GM23338 (cell line): ENCODE data around the gene GLI3. TPM values are rescaled to one million over a fixed set of nuclear protein-coding genes. Genes with fewer than 3 reads are reported as not detected.

Experiments used
- ATAC-seq: fragments of 200-7000 bp; cut with Tn5 transposase; 3 replicates; pipeline ENCODE4 v1.9.1; 2020
- DNase-seq: peaks from one replicate; pipeline ENCODE4 v3.0.0-alpha.2; 2015; ENCODE audit warnings: low spot score
- H2AFZ ChIP-seq: fragments of 200-600 bp; sonication (generic); 2 replicates; pipeline ENCODE4 v1.8.0; 2016; ENCODE audit warnings: antibody characterized with exemption, mild to moderate bottlenecking, moderate library complexity
- H3F3A ChIP-seq: fragments of 200-600 bp; sonication (generic); replicated peaks from 2 replicates; pipeline ENCODE4 v1.8.0; 2017; ENCODE audit warnings: antibody characterized with exemption, mixed run types, low read depth
- H3K27ac ChIP-seq: fragments of 200-600 bp; sonication (generic); 2 replicates; pipeline ENCODE4 v1.6.1; 2016; ENCODE audit warnings: low read depth
- H3K27me3 ChIP-seq: fragments of 200-600 bp; sonication (generic); 2 replicates; pipeline ENCODE4 v1.8.0; 2016; ENCODE audit warnings: mild to moderate bottlenecking, mixed run types, moderate library complexity; ENCODE audit not compliant: insufficient read depth
- H3K36me3 ChIP-seq: fragments of 200-600 bp; sonication (generic); 2 replicates; pipeline ENCODE4 v1.8.0; 2016; ENCODE audit warnings: mild to moderate bottlenecking; ENCODE audit not compliant: insufficient read depth
- H3K4me1 ChIP-seq: fragments of 200-600 bp; sonication (generic); 2 replicates; pipeline ENCODE4 v1.8.0; 2016; ENCODE audit warnings: mild to moderate bottlenecking, moderate library complexity; ENCODE audit not compliant: insufficient read depth
- H3K4me2 ChIP-seq: fragments of 200-600 bp; sonication (generic); 2 replicates; pipeline ENCODE4 v1.7.1; 2017; ENCODE audit warnings: mixed run types
- H3K4me3 ChIP-seq: fragments of 200-600 bp; sonication (generic); 2 replicates; pipeline ENCODE4 v1.6.1; 2016; ENCODE audit warnings: mixed run types
- H3K79me2 ChIP-seq: fragments of 200-600 bp; sonication (generic); replicated peaks from 2 replicates; pipeline ENCODE4 v1.8.0; 2017; ENCODE audit warnings: mild to moderate bottlenecking; ENCODE audit not compliant: insufficient read depth
- H3K9me2 ChIP-seq: fragments of 200-600 bp; sonication (generic); 2 replicates; pipeline ENCODE4 v1.8.0; 2017; ENCODE audit not compliant: insufficient read depth
- H4K20me1 ChIP-seq: fragments of 200-600 bp; sonication (generic); replicated peaks from 2 replicates; pipeline ENCODE4 v1.8.0; 2017; ENCODE audit warnings: mild to moderate bottlenecking; ENCODE audit not compliant: insufficient read depth
- H3K27ac Mint-ChIP-seq: 2 replicates; pipeline ENCODE4 v1.8.0; 2020; ENCODE audit warnings: inconsistent platforms, mild to moderate bottlenecking, moderate library complexity, mixed read lengths
- H3K27me3 Mint-ChIP-seq: 3 replicates; pipeline ENCODE4 v1.8.0; 2022; ENCODE audit warnings: low read depth, mild to moderate bottlenecking, moderate library complexity, mixed read lengths, inconsistent platforms; ENCODE audit not compliant: insufficient read depth, poor library complexity
- H3K36me3 Mint-ChIP-seq: 3 replicates; pipeline ENCODE4 v1.8.0; 2021; ENCODE audit warnings: low read depth, mild to moderate bottlenecking, inconsistent platforms, moderate library complexity, mixed read lengths
- H3K4me1 Mint-ChIP-seq: 3 replicates; pipeline ENCODE4 v1.8.0; 2020; ENCODE audit warnings: mild to moderate bottlenecking, inconsistent platforms, mixed read lengths
- H3K4me3 Mint-ChIP-seq: 3 replicates; pipeline ENCODE4 v1.8.0; 2021; ENCODE audit warnings: moderate library complexity, mild to moderate bottlenecking, inconsistent platforms, mixed read lengths
- H3K9me3 Mint-ChIP-seq: 3 replicates; pipeline ENCODE4 v1.8.0; 2020; ENCODE audit warnings: moderate library complexity, mild to moderate bottlenecking, inconsistent platforms, mixed read lengths
- CREB1 ChIP-seq: fragments of 250-450 bp; sonication (Bioruptor Pico); IDR thresholded peaks from 2 replicates; pipeline ENCODE4 v1.5.0; 2020; ENCODE audit warnings: low read depth, mild to moderate bottlenecking, moderate library complexity
- CTCF ChIP-seq, 2 experiments: fragments of 200-600 bp in 1 of 2; sonication (generic) in 1 of 2; conservative IDR thresholded peaks; 2 replicates each; pipeline versions ENCODE4 v1.5.1 to v1.6.1; 2016 to 2017; ENCODE audit warnings: antibody characterized with exemption in 2 of 2, low read depth in 2 of 2, mild to moderate bottlenecking in 2 of 2, moderate library complexity in 1 of 2
- ETS1 ChIP-seq: IDR thresholded peaks from 2 replicates; pipeline ENCODE4 v1.6.1; 2016; ENCODE audit warnings: antibody characterized with exemption
- EZH2 ChIP-seq: fragments of 200-600 bp; sonication (generic); IDR thresholded peaks from one replicate; pipeline ENCODE4 v1.8.0; 2017; ENCODE audit warnings: antibody characterized with exemption, mild to moderate bottlenecking, low read depth; ENCODE audit not compliant: unreplicated experiment
- EZH2phosphoT487 ChIP-seq: fragments of 200-600 bp; sonication (generic); IDR thresholded peaks from one replicate; pipeline ENCODE4 v1.8.1; 2018; ENCODE audit warnings: antibody characterized with exemption; ENCODE audit not compliant: unreplicated experiment
- JUNB ChIP-seq: IDR thresholded peaks from one replicate; pipeline ENCODE4 v1.6.1; 2016; ENCODE audit warnings: antibody characterized with exemption; ENCODE audit not compliant: unreplicated experiment
- NANOG ChIP-seq: IDR thresholded peaks from 2 replicates; pipeline ENCODE4 v1.6.1; 2016; ENCODE audit warnings: antibody characterized with exemption, borderline replicate concordance
- POLR2AphosphoS5 ChIP-seq: IDR thresholded peaks from 2 replicates; pipeline ENCODE4 v1.6.1; 2016; ENCODE audit warnings: antibody characterized with exemption, low read depth
- REST ChIP-seq: IDR thresholded peaks from one replicate; pipeline ENCODE4 v1.6.1; 2018; ENCODE audit warnings: antibody characterized with exemption; ENCODE audit not compliant: unreplicated experiment
- STAT1 ChIP-seq: IDR thresholded peaks from one replicate; pipeline ENCODE4 v1.6.1; 2016; ENCODE audit warnings: antibody characterized with exemption; ENCODE audit not compliant: unreplicated experiment
- ZNF114 ChIP-seq: fragments of 250-450 bp; sonication (Bioruptor Pico); IDR thresholded peaks from 2 replicates; pipeline ENCODE4 v1.5.0; 2020; ENCODE audit warnings: mild to moderate bottlenecking, moderate library complexity
- ZNF331 ChIP-seq: fragments of 250-450 bp; sonication (Bioruptor Pico); IDR thresholded peaks from 2 replicates; pipeline ENCODE4 v1.5.0; 2020; ENCODE audit warnings: low read depth, mild to moderate bottlenecking, moderate library complexity
- ZNF462 ChIP-seq: fragments of 250-450 bp; sonication (Bioruptor Pico); IDR thresholded peaks from 2 replicates; pipeline ENCODE4 v1.5.0; 2020; ENCODE audit warnings: mild to moderate bottlenecking, moderate library complexity
- polyA plus RNA-seq: library from polyadenylated mRNA; unstranded; fragments of >200 nt; fragmentation: Nextera tagmentation; extraction: Ambion mirVana; gene quantifications from 2 replicates; pipeline ENCODE4 v1.2.1, GENCODE V29; 2016
- total RNA-seq: library from RNA; depleted of rRNA; stranded (reverse); fragments of >200 nt; shearing (Covaris generic); gene quantifications from 2 replicates; pipeline ENCODE4 v1.2.3, GENCODE V29; 2014

Gene GLI3
- total and polyA plus RNA-seq, 2 experiments from 2014 or later: 16.1 to 17.9 TPM

GRCh38 chr7:42155584-42156290 is 81.3 kb downstream of the GLI3 start:
- no peaks in the 10 kb centered on the region for H3K36me3 Mint-ChIP-seq
- peaks cover 36% of the 10 kb centered on the region for H3K4me1 Mint-ChIP-seq
- Histone ChIP-seq H4K20me1 (peaks cover 5% of the 10 kb centered on the region; the same call in 1 of the 2 replicates), H3K4me3 (no peak overlapping the region), H3K27me3 (no peaks in the 10 kb centered on the region), H3F3A (no peaks in the 10 kb centered on the region), H3K27ac (no peak overlapping the region), H3K36me3 (no peaks in the 10 kb centered on the region), H3K4me2 (no peak overlapping the region), H3K9me2 (no peaks in the 10 kb centered on the region), H3K4me1 (peaks cover 32% of the 10 kb centered on the region), H2AFZ (no peak overlapping the region), H3K79me2 (peaks cover 6% of the 10 kb centered on the region; the same call in 1 of the 2 replicates)
- DNase-seq (no peak), ATAC-seq (no peak)
- H3K27me3 Mint-ChIP-seq: peaks cover 2% of the 10 kb centered on the region
- no peak overlapping the region for H3K27ac Mint-ChIP-seq
- no peak overlapping the region for H3K4me3 Mint-ChIP-seq
- H3K9me3 Mint-ChIP-seq: no peaks in the 10 kb centered on the region
- TF ChIP-seq EZH2phosphoT487: no peak
- no peak for TF ChIP-seq CTCF (conservative IDR thresholded peaks at IDR 0.05; ENCODE audit: low read depth in 2 of 2)
- no peak for TF ChIP-seq JUNB
- TF ChIP-seq ETS1: no peak
- TF ChIP-seq EZH2: no peak
- no peak for TF ChIP-seq ZNF331
- no peak for TF ChIP-seq POLR2AphosphoS5
- TF ChIP-seq ZNF462 (CRISPR knock-in tag): no peak
- TF ChIP-seq REST: no peak
- no peak for TF ChIP-seq ZNF114
- TF ChIP-seq NANOG: no peak
- TF ChIP-seq CREB1 (CRISPR knock-in tag): no peak
- TF ChIP-seq STAT1: no peak
